ENCODE results near the gene CABLES1.

DNA sequence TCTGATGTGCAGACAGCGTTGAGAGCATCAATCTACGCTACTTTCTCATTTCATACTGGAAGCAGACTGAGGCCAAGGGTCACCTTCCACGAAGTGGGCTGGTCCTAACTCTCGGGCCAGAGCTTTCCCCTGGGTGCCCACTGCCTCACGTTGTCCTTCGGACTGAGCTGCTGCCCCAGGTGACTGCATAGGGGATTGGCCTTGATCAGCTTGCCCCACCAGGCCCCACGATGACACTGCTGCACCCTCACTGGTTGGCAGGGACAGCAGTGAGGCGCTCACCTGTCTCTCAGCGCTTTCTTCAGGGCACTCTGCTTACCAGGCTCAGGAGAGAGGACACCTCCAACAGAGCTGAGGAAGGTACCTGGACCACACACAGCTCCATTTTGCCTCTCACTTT lies 47.3 kb downstream of the CABLES1 start:
- TF ChIP-seq, protein P1, sequence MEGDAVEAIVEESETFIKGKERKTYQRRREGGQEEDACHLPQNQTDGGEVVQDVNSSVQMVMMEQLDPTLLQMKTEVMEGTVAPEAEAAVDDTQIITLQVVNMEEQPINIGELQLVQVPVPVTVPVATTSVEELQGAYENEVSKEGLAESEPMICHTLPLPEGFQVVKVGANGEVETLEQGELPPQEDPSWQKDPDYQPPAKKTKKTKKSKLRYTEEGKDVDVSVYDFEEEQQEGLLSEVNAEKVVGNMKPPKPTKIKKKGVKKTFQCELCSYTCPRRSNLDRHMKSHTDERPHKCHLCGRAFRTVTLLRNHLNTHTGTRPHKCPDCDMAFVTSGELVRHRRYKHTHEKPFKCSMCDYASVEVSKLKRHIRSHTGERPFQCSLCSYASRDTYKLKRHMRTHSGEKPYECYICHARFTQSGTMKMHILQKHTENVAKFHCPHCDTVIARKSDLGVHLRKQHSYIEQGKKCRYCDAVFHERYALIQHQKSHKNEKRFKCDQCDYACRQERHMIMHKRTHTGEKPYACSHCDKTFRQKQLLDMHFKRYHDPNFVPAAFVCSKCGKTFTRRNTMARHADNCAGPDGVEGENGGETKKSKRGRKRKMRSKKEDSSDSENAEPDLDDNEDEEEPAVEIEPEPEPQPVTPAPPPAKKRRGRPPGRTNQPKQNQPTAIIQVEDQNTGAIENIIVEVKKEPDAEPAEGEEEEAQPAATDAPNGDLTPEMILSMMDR (IDR thresholded peaks at IDR 0.05): no peak
- no peak for TF ChIP-seq POLR2A (IDR thresholded peaks at IDR 0.05)
